ENCODE measurements around the gene PLA2G5.

- TF ChIP-seq CTCF (IDR thresholded peaks at IDR 0.05; ENCODE audit: low read depth, low read length) = no peak
- no peak for TF ChIP-seq POLR2A (IDR thresholded peaks at IDR 0.05; ENCODE audit: extremely low read depth, insufficient read length)
- TF ChIP-seq MYC (IDR thresholded peaks at IDR 0.05; ENCODE audit: low read depth, low read length) = no peak
- no peak for TF ChIP-seq MAX (IDR thresholded peaks at IDR 0.05; ENCODE audit: low read depth, low read length)
These were observed 1.4 kb downstream of the PLA2G5 start for GRCh38 chr1:20071416-20071815.

Measured in NB4 (cell line).